ENCODE data around the gene PSMB4.
"Not testable (repeated sequence)": the region's sequence is repeated elsewhere in the genome, so short reads cannot be mapped to it uniquely, and the experiment has no call there.

Gene PSMB4

DNA sequence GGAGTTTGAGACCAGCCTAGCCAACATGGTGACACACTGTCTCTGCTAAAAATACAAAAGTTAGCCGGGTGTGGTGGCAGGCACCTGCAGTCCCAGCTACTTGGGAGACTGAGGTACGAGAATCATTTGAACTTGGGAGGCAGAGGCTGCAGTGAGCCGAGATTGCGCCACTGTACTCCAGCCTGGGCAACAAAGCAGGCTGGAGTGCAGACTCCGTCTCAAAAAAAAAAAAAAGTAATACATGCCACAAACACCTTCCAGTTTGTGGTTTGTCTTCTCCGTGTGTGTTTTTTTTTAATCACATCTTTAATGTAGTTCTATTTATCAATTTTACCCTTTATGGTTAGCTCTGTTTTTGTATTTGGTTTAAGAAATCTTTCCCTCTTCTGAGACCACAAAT lies 37.6 kb downstream of the PSMB4 start:
- H3K4me1 ChIP-seq (ENCODE audit: low read length), result no peaks in the 10 kb centered on the region
- TF ChIP-seq, protein P1, sequence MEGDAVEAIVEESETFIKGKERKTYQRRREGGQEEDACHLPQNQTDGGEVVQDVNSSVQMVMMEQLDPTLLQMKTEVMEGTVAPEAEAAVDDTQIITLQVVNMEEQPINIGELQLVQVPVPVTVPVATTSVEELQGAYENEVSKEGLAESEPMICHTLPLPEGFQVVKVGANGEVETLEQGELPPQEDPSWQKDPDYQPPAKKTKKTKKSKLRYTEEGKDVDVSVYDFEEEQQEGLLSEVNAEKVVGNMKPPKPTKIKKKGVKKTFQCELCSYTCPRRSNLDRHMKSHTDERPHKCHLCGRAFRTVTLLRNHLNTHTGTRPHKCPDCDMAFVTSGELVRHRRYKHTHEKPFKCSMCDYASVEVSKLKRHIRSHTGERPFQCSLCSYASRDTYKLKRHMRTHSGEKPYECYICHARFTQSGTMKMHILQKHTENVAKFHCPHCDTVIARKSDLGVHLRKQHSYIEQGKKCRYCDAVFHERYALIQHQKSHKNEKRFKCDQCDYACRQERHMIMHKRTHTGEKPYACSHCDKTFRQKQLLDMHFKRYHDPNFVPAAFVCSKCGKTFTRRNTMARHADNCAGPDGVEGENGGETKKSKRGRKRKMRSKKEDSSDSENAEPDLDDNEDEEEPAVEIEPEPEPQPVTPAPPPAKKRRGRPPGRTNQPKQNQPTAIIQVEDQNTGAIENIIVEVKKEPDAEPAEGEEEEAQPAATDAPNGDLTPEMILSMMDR (IDR thresholded peaks at IDR 0.05; ENCODE audit: low read length), result no peak
- TF ChIP-seq EZH2phosphoT487 (IDR thresholded peaks at IDR 0.05; ENCODE audit: low read length) (no peak), EZH2 (optimal IDR thresholded peaks at IDR 0.05; ENCODE audit: low read depth, low read length) (no peak)
- no peak overlapping the region for H3K4me2 ChIP-seq (ENCODE audit: low read depth, low read length)
- no peaks in the 10 kb centered on the region for H3K27me3 ChIP-seq (replicated peaks; ENCODE audit: insufficient read depth, low read length)
- H3K4me3 ChIP-seq (ENCODE audit: low read length), result no peak overlapping the region
- H3K9me3 ChIP-seq (replicated peaks; ENCODE audit: insufficient read depth, low read length), result no peaks in the 10 kb centered on the region
- H3K79me2 ChIP-seq (ENCODE audit: low read length), result peaks cover 95% of the 10 kb centered on the region
- no peak overlapping the region for H3K9ac ChIP-seq (ENCODE audit: low read length)
- H3F3A ChIP-seq (ENCODE audit: insufficient read depth, low read length), result no peaks in the 10 kb centered on the region; the same call in 1 of the 2 replicates
- no peak for DNase-seq
- no peak overlapping the region for H3K27ac ChIP-seq (ENCODE audit: low read length)
- H3K36me3 ChIP-seq (replicated peaks; ENCODE audit: insufficient read depth, low read length), result peaks cover 7% of the 10 kb centered on the region; the same call in 1 of the 2 replicates
- peaks cover 12% of the 10 kb centered on the region; the same call in 1 of the 2 replicates for H4K20me1 ChIP-seq (ENCODE audit: insufficient read depth, low read length)
- no peak overlapping the region for H2AFZ ChIP-seq (ENCODE audit: low read length)
- no peaks in the 10 kb centered on the region for H3K9me2 ChIP-seq (replicated peaks; ENCODE audit: insufficient read depth, low read length)

DNA sequence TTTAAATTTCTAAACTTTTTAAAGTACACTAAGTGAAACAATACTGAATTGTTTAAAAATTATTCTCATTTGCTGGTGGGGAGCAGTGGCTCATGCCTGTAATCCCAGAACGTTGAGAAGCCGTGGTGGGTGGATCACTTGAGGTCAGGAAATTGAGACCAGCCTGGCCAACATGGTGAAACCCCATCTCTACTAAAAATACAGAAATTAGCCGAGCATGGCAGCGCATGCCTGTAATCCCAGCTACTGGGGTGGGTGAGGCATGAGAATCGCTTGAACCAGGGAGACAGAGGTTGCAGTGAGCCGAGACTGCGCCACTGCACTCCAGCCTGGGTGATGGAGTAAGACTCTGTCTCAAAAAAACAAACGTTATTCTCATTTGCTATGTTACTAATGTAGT lies 38.0 kb downstream of the PSMB4 start:
- not testable (repeated sequence) for H2AFZ ChIP-seq (ENCODE audit: low read length); H3K4me3 ChIP-seq (ENCODE audit: low read length); H3K9me2 ChIP-seq (replicated peaks; ENCODE audit: insufficient read depth, low read length); H3K4me1 ChIP-seq (ENCODE audit: low read length); H3K27ac ChIP-seq (ENCODE audit: low read length); H3K9me3 ChIP-seq (replicated peaks; ENCODE audit: insufficient read depth, low read length); H3K27me3 ChIP-seq (replicated peaks; ENCODE audit: insufficient read depth, low read length); DNase-seq; H3F3A ChIP-seq (ENCODE audit: insufficient read depth, low read length); H3K36me3 ChIP-seq (replicated peaks; ENCODE audit: insufficient read depth, low read length); H3K4me2 ChIP-seq (ENCODE audit: low read depth, low read length); H3K9ac ChIP-seq (ENCODE audit: low read length)
- Histone ChIP-seq H3K79me2 (ENCODE audit: low read length) (peaks cover 95% of the 10 kb centered on the region), H4K20me1 (ENCODE audit: insufficient read depth, low read length) (peaks cover 15% of the 10 kb centered on the region; the same call in 1 of the 2 replicates)

DNA sequence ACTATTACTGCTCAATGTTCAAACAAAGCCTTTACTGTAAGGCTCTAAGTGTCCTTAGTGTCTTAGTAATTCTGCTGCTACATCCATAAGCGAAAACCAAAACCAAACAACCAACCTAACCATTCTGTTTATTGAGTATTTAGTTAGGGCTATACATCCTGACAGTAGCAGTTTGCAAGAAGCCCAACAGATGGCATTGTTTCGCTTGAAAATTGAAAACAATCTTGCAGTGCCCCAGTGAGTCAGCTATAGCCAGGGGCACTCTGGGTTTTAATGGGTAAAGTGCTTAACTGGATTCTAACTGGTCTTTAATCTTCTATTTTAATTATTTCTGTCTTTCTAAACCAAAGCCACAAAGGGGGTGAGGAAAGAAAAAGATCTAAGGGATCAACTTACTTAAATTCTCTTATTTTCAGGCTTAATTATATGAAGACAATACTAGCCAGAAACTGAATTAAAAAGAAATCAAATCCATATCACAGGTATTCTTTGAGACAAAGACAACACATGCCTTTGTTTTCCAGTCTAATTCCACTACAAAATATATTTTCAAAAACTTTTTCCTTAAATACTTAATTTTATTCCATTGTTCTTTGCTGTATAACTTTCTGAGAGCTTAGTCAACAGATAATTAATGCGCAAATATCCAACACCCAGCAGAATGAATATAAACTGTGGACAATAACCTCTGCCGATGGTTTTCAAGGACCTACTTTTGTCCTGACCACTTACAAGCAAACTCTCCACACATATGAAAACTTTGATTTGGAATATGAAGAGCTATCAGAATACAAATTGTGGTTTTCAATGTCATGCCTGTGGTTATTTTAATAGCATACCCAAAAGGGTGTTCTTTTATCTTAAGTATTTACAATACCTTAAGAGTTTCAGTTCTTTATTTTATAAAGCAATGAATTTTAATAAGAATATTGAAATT lies 44.7 kb downstream of the PSMB4 start:
- Histone ChIP-seq H3K9me2 (replicated peaks; ENCODE audit: insufficient read depth, low read length) (no peaks in the 10 kb centered on the region), H3K79me2 (ENCODE audit: low read length) (peaks cover 97% of the 10 kb centered on the region), H3K9me3 (replicated peaks; ENCODE audit: insufficient read depth, low read length) (no peaks in the 10 kb centered on the region), H3K4me3 (ENCODE audit: low read length) (no peak overlapping the region), H3K4me2 (ENCODE audit: low read depth, low read length) (peak overlapping the region; percentile 2; the same call in 1 of the 2 replicates), H3K9ac (ENCODE audit: low read length) (no peak overlapping the region; the same call in 1 of the 2 replicates), H2AFZ (ENCODE audit: low read length) (no peak overlapping the region), H3K27me3 (replicated peaks; ENCODE audit: insufficient read depth, low read length) (no peaks in the 10 kb centered on the region), H3K36me3 (replicated peaks; ENCODE audit: insufficient read depth, low read length) (peaks cover 8% of the 10 kb centered on the region; the same call in 1 of the 2 replicates), H3K27ac (ENCODE audit: low read length) (no peak overlapping the region), H4K20me1 (ENCODE audit: insufficient read depth, low read length) (peaks cover 19% of the 10 kb centered on the region; the same call in 1 of the 2 replicates), H3F3A (ENCODE audit: insufficient read depth, low read length) (peaks cover 8% of the 10 kb centered on the region; the same call in 1 of the 2 replicates), H3K4me1 (ENCODE audit: low read length) (peaks cover 17% of the 10 kb centered on the region)
- DNase-seq, result peak; percentile 91
- TF ChIP-seq, protein P1 (IDR thresholded peaks at IDR 0.05; ENCODE audit: low read length), result peak; percentile 96
- TF ChIP-seq EZH2phosphoT487 (IDR thresholded peaks at IDR 0.05; ENCODE audit: low read length), result no peak
